ENCODE measurements around the gene SLIT1.

The SLIT1 gene

GRCh38 chr10:97082575-97082974, 103.2 kb downstream of the SLIT1 start:
- DNase-seq = peak in 1 of 51 donors; percentile 3

- peak in 8 of 51 donors; percentile 4 to 45 (median 6) for DNase-seq
These were observed 104.0 kb downstream of the SLIT1 start for GRCh38 chr10:97081621-97082235.

GRCh38 chr10:97080051-97080776, 105.5 kb downstream of the SLIT1 start:
- no peak for DNase-seq

- peak in 1 of 51 donors; percentile 7 for DNase-seq
These were observed 106.3 kb downstream of the SLIT1 start for GRCh38 chr10:97079448-97079847.

- no peak for DNase-seq
These were observed 106.8 kb downstream of the SLIT1 start for GRCh38 chr10:97078938-97079445.

- no peak for DNase-seq
These were observed 107.4 kb downstream of the SLIT1 start for GRCh38 chr10:97078261-97078937.

GRCh38 chr10:97076781-97077180, 109.0 kb downstream of the SLIT1 start:
- DNase-seq = no peak

- no peak for DNase-seq
These were observed 109.7 kb downstream of the SLIT1 start for GRCh38 chr10:97075961-97076525.

GRCh38 chr10:97075421-97075820, 110.3 kb downstream of the SLIT1 start:
- DNase-seq = no peak

GRCh38 chr10:97074256-97075145, 111.3 kb downstream of the SLIT1 start:
- peak in 24 of 51 donors; percentile 6 to 65 (median 34) for DNase-seq

- DNase-seq = peak in 48 of 51 donors; percentile 9 to 92 (median 72)
These were observed 112.7 kb downstream of the SLIT1 start for GRCh38 chr10:97072851-97073665.

GRCh38 chr10:97071496-97071895, 114.3 kb downstream of the SLIT1 start:
- no peak for DNase-seq

GRCh38 chr10:97069576-97070362, 116.0 kb downstream of the SLIT1 start:
- DNase-seq = no peak

GRCh38 chr10:97069026-97069425, 116.7 kb downstream of the SLIT1 start:
- no peak for DNase-seq

GRCh38 chr10:97067716-97068391, 117.9 kb downstream of the SLIT1 start:
- no peak for DNase-seq

- DNase-seq = no peak
These were observed 118.7 kb downstream of the SLIT1 start for GRCh38 chr10:97066877-97067555.

GRCh38 chr10:97065686-97066660, 119.8 kb downstream of the SLIT1 start:
- no peak for DNase-seq
